NB4 (cell line): ENCODE results near the gene TMPRSS7.

ENCODE experiments used
- TF ChIP-seq, protein P1 (sequence below): IDR thresholded peaks from one replicate; pipeline ENCODE4 v1.5.1; 2012; ENCODE audit warnings: low read depth, low read length
- TF ChIP-seq, protein P2 (sequence below): IDR thresholded peaks from 2 replicates; pipeline ENCODE4 v1.6.1; 2011; ENCODE audit warnings: low read depth, low read length

DNA sequence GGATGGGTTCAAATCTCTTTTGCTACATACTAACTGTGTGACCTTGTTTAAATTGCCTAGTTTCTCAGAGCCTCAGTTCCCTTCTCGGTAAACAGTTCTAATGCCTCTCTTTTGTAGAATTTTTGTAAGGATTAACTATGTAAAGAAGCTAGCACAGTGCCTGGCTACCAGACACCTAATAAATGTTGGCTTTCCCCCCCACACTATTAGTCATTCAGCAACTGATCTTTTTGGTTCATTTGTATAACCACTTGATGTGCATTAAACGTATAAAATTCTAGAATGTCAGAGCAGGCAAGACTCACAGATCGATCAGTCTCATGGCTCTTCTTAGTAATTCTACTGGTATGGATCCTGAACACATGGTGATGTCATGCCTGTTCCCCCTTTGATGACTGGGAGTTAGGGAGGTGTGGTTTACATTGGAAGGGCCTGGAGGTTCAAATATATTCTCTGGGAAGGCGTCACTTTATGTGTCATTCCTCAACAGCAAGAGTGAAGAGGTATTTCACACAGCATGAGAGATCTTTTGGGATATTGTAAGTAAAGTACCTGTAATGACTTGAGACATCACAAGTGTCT is 29.4 kb upstream of the TMPRSS7 start:
- TF ChIP-seq, protein P1, sequence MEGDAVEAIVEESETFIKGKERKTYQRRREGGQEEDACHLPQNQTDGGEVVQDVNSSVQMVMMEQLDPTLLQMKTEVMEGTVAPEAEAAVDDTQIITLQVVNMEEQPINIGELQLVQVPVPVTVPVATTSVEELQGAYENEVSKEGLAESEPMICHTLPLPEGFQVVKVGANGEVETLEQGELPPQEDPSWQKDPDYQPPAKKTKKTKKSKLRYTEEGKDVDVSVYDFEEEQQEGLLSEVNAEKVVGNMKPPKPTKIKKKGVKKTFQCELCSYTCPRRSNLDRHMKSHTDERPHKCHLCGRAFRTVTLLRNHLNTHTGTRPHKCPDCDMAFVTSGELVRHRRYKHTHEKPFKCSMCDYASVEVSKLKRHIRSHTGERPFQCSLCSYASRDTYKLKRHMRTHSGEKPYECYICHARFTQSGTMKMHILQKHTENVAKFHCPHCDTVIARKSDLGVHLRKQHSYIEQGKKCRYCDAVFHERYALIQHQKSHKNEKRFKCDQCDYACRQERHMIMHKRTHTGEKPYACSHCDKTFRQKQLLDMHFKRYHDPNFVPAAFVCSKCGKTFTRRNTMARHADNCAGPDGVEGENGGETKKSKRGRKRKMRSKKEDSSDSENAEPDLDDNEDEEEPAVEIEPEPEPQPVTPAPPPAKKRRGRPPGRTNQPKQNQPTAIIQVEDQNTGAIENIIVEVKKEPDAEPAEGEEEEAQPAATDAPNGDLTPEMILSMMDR: no peak
- TF ChIP-seq, protein P2, sequence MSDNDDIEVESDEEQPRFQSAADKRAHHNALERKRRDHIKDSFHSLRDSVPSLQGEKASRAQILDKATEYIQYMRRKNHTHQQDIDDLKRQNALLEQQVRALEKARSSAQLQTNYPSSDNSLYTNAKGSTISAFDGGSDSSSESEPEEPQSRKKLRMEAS: no peak
